Fibroblast of pulmonary artery (primary cell): ENCODE results near the gene LHFPL6.

Experiments used
- DNase-seq: peaks from one replicate; pipeline ENCODE4 v3.0.0-alpha.2; 2010; ENCODE audit warnings: low read depth
- H3K4me3 ChIP-seq: replicated peaks from 2 replicates; pipeline ENCODE4 v1.5.1; 2011; ENCODE audit warnings: low read depth, mild to moderate bottlenecking, control low read depth, low read length, moderate library complexity
- TF ChIP-seq, protein P1 (sequence below): IDR thresholded peaks from 2 replicates; pipeline ENCODE4 v1.5.1; 2011; ENCODE audit warnings: mild to moderate bottlenecking, control low read depth, low read length, inconsistent platforms; ENCODE audit errors: missing control alignments

Gene LHFPL6

DNA sequence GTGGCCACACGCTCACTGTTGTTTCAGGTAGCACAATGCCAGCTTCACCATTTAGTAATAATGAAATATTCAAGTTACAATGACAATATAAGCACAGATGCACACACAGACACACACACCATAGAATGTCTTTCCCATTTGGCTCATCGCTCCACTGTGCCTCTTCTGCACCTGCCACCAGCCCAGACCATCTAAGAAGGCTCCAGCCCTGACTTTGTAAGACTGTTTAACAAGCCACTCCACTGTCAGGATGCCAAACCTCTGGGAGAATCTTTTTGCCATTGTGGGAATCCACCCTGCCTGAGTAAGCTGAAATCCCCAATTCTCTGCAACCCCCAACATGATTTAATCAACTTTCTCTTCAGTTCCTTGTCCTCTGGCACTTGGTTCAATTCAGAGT, 60.6 kb downstream of the LHFPL6 start:
- H3K4me3 ChIP-seq: no peak overlapping the region
- DNase-seq: no peak
- TF ChIP-seq, protein P1, sequence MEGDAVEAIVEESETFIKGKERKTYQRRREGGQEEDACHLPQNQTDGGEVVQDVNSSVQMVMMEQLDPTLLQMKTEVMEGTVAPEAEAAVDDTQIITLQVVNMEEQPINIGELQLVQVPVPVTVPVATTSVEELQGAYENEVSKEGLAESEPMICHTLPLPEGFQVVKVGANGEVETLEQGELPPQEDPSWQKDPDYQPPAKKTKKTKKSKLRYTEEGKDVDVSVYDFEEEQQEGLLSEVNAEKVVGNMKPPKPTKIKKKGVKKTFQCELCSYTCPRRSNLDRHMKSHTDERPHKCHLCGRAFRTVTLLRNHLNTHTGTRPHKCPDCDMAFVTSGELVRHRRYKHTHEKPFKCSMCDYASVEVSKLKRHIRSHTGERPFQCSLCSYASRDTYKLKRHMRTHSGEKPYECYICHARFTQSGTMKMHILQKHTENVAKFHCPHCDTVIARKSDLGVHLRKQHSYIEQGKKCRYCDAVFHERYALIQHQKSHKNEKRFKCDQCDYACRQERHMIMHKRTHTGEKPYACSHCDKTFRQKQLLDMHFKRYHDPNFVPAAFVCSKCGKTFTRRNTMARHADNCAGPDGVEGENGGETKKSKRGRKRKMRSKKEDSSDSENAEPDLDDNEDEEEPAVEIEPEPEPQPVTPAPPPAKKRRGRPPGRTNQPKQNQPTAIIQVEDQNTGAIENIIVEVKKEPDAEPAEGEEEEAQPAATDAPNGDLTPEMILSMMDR: no peak

DNA sequence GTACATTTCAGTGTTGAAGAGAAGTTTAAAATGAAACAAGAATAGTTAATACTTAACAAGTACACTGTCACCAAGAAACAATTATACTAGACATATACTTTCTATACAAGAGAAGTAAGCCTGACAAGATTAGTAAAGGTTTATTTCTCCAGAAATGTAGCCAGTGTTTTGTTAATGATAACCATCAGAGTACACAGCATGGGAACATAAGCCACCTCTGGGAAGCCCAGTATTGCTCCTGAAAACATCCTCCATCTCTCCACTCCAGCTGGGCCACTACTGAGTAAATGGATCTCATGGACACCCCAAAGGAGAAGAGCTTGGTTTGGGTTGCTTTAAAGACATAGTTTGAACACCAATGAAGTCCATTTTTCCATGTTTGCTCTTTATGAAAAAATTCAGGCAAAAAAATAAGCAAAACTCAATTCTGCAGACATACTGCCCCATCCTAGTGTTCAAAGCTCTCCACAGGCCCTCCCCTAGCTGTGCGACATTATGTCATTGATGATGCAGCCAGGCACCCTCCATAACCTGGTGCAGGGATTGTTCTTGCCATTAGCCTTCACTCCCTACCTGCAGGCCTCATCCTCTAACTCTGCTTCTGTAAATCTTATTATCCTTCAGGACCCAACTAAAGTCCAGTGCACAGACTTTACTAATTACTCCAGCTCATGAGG, 61.9 kb downstream of the LHFPL6 start:
- H3K4me3 ChIP-seq: no peak overlapping the region
- DNase-seq: no peak
- TF ChIP-seq, protein P1: no peak

DNA sequence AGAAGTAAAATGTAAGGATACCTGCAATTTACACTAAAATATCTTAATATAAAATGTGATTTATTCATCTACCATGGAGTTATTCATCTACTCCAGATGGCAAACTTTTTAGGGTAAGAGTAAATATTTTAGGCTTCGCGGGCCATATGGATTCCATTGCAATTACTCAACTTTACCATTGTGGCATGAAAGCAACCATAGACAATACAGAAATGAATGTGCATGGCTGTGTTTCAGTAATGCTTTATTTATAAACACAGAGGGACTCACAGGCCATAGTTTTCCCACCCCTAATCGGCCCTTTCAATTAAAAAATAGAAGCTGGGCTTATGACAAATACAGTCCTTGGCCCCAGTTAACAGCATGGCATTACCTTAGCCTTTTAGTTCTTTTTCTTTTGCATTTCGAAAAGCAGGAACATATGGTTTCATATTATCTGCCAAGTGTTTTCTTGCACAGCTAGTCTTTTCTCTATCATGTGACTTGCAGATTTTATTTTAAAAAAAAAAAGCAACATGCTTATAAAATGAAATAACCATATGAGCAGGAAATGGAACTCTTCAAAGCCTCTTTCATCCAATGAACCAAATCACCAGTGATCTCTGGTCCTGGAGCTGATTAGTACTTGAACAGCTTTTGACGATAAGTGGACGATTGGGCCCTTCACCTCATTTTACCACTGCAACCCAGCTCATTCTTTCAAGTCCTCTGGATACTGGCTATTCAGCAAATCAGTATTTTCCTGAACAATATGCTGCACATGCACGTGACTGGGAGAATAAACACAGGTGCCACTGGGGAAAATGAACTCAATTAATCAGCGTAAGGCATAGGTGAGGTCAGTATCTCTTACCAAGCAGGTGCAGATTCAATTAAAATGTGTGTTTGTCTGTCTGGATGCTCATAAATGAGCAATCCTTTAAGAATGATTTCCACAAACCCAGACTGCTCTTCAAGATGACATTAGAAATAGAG, 63.9 kb downstream of the LHFPL6 start:
- TF ChIP-seq, protein P1: no peak
- no peak for DNase-seq

DNA sequence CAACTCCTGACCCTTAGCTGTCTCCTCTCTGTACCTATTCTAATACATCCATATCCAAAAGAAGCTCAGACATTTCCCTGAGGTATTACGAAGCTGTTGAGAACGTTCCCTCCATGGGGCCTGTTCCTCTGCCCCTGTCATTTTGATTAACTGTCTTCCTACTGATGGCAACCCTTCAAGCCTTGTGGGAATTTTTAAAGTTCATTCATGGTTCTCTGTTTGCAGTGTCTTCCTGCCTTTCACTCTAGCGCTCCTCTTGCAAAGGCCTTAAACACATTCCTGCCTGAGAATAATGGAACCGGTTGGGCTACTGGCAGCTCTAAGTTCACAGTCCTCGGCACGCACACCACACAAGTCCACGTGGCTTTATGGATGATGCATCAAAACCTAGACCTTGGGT, 66.1 kb downstream of the LHFPL6 start:
- no peak overlapping the region for H3K4me3 ChIP-seq
- TF ChIP-seq, protein P1: no peak
- no peak for DNase-seq

More for the DNA sequence above, 63.9 kb downstream of the LHFPL6 start:
- H3K4me3 ChIP-seq: no peak overlapping the region

DNA sequence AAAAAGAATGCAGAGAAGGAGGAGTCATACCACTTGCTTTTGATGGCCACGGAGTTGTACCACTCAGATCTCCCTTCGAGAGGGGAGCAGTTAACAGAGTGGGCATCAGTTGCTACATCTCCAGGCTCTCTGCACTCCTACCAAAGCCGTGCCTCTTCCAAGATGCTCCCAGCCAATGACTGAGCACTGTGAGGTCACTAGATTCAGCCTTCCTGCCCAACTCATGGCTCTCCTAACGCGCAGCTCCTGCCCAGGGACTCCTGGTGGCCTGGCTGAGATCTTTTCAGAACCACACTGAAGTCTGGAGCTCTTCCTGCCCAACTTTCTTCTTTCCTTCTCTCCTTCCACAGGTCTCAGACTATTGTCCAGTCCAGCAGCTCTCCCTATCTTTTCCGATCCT, 66.7 kb downstream of the LHFPL6 start:
- no peak overlapping the region for H3K4me3 ChIP-seq
- no peak for DNase-seq
- TF ChIP-seq, protein P1: no peak

DNA sequence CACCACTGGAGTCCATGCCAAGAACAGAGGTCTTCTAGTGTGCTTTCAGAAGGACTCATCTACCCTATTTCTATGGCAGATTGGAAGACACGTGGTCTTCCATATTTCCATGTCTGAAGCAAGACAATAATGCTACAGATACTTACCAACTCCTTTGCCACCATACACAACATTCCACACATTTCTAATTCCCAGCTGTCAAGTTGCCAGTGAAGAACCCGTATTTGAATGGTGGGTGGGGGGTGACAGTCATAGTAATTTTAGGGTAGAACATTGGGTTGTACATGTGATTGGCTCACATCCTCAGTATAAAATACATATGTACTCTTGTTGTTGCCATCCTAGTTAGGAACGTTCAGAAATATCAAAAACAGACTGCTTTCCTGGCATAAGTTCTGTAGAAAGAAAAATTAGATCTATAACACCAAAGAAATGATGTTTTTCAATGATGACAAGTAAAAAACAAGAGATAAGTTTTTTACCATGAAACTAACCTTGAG, 69.3 kb downstream of the LHFPL6 start:
- TF ChIP-seq, protein P1: no peak

More for the DNA sequence above, 69.3 kb downstream of the LHFPL6 start:
- no peak for DNase-seq
- H3K4me3 ChIP-seq: no peak overlapping the region
